Neutrophil (primary cell): Measurements from ENCODE around the gene NXPE3.

Source experiments
- H3K27ac ChIP-seq: fragments of 200-600 bp; sonication (generic); 2 replicates; pipeline ENCODE4 v1.5.1; 2016; ENCODE audit warnings: mild to moderate bottlenecking, moderate library complexity
- H3K27me3 ChIP-seq: fragments of 200-600 bp; sonication (generic); 2 replicates; pipeline ENCODE4 v1.6.0; 2016; ENCODE audit warnings: mild to moderate bottlenecking
- H3K36me3 ChIP-seq: fragments of 200-600 bp; sonication (generic); 2 replicates; pipeline ENCODE4 v1.5.1; 2017
- H3K4me1 ChIP-seq, 2 experiments: fragments of 200-600 bp in 1 of 2; sonication (generic) in 1 of 2; 1 replicate in 1 of 2; 2 replicates in 1 of 2; pipeline versions ENCODE4 v1.5.1 to v1.6.1; 2013 to 2016; ENCODE audit warnings: low read depth in 1 of 2, low read length in 1 of 2, mild to moderate bottlenecking in 1 of 2, moderate library complexity in 1 of 2; ENCODE audit not compliant: control insufficient read depth in 1 of 2, insufficient read depth in 1 of 2
- H3K4me3 ChIP-seq, 2 experiments: fragments of 200-600 bp in 1 of 2; sonication (generic) in 1 of 2; 1 replicate in 1 of 2; 2 replicates in 1 of 2; pipeline ENCODE4 v1.5.1; 2013 to 2016; ENCODE audit warnings: low read depth in 1 of 2, low read length in 1 of 2, mild to moderate bottlenecking in 1 of 2, moderate library complexity in 1 of 2
- H3K9me3 ChIP-seq: fragments of 200-600 bp; sonication (generic); 2 replicates; pipeline ENCODE4 v1.5.1; 2016
- TF ChIP-seq, protein P1 (sequence below): fragments of 200-600 bp; sonication (generic); IDR thresholded peaks from 2 replicates; pipeline ENCODE4 v1.5.1; 2016; ENCODE audit warnings: antibody characterized with exemption

The NXPE3 gene

DNA sequence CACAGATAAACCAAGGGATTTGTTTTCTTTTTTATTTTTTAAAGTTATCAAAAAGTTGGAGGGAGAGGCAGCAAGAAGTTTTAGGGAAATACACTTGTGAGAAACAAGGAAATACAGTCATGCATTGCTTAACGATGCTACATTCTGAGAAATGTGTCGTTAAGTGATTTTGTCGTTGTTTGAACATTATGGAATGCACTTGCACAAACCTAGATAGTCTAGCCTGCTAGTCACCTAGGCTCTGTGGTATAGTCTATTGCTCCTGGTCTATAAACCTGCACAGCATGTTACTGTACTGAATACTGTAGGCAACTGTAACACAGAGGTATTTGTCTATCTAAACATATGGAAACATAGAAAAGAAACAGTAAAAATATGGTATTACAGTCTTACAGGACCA is 68.3 kb downstream of the NXPE3 start:
- H3K36me3 ChIP-seq = peaks cover 6% of the 10 kb centered on the region
- peak overlapping the region; percentile 90 to 97 for H3K4me3 ChIP-seq
- no peaks in the 10 kb centered on the region for H3K9me3 ChIP-seq
- H3K27me3 ChIP-seq = no peaks in the 10 kb centered on the region
- peaks cover 58 to 59% of the 10 kb centered on the region in 2 experiments for H3K4me1 ChIP-seq
- H3K27ac ChIP-seq = peak overlapping the region; percentile 96
- TF ChIP-seq, protein P1, sequence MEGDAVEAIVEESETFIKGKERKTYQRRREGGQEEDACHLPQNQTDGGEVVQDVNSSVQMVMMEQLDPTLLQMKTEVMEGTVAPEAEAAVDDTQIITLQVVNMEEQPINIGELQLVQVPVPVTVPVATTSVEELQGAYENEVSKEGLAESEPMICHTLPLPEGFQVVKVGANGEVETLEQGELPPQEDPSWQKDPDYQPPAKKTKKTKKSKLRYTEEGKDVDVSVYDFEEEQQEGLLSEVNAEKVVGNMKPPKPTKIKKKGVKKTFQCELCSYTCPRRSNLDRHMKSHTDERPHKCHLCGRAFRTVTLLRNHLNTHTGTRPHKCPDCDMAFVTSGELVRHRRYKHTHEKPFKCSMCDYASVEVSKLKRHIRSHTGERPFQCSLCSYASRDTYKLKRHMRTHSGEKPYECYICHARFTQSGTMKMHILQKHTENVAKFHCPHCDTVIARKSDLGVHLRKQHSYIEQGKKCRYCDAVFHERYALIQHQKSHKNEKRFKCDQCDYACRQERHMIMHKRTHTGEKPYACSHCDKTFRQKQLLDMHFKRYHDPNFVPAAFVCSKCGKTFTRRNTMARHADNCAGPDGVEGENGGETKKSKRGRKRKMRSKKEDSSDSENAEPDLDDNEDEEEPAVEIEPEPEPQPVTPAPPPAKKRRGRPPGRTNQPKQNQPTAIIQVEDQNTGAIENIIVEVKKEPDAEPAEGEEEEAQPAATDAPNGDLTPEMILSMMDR = no peak

DNA sequence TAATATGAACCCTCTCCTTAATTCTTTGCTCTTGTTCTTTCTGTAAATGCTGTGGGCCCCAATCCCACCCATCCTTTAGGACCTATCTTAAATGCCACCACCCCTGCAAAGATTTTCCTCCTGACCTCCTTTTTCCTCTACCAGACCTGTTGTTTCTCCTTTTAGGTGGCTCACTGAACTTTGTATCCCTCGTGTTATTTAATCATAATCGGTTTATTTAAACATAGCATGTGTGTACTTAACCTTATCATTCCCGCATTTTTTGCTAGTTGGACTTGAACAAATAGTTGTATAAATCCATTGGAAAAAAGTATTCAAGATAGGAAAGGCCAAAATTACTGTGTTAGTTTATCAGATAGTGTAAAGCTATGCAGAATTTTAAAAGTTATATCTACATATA is 69.3 kb downstream of the NXPE3 start:
- Histone ChIP-seq H3K27ac (peak overlapping the region; percentile 96), H3K36me3 (peaks cover 16% of the 10 kb centered on the region), H3K4me1 (peaks cover 58 to 61% of the 10 kb centered on the region in 2 experiments), H3K4me3 (peak overlapping the region; percentile 90 to 97), H3K9me3 (no peaks in the 10 kb centered on the region), H3K27me3 (no peaks in the 10 kb centered on the region)
- TF ChIP-seq, protein P1 = no peak

DNA sequence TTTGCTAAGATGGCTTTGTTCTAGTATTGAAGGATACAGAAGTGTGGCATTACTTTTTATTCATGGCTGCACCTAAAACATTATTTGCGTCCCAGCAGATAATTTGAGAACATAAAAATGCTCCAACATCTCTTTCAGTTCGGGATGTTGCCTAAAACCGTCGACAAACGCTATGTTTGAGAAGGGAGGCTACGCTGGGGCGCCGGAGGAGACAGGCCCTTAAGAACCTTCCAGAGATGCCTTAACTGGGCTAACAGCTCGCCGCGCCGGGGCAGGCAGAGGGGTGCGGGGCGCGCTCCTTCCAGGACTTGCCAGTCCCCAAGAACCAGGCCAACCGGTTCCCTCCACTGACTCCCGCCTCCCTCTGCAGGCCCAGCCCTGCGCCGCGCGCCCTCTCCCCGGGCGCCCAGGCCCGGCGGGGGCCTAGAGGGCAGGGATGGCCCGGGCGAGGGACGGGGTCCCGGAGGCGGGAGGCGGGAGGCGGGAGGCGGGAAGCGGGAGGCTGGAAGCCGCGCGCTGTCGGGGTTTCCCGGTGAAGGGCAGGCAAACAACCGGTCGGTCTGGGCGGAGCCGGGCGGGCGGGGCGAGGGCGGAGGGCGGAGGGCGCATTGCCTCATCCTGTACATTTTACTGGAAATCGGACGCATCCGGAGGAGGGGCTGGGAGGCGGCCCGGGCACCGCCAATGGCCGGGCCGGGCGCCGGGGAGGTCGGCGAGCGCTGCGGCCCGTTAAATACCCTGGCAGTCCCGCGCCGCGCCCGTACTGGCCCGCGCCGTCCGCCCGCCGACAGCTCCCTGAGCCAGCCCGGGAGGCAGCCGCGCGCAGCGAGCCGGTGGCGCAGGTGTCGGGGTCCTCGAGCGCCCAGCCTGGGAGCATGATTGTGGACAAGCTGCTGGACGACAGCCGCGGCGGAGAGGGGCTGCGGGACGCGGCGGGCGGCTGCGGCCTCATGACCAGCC is 70.0 kb downstream of the NXPE3 start, which contains the start of gene NFKBIZ:
Gene NFKBIZ, plus strand, starts transcription at position 761 of the 960 bp plus-strand sequence. Its CDS starts 115 bp downstream, at position 876.
- Histone ChIP-seq H3K9me3 (no peaks in the 10 kb centered on the region), H3K36me3 (peaks cover 23% of the 10 kb centered on the region), H3K27me3 (no peaks in the 10 kb centered on the region), H3K27ac (peak within 1 kb of the TSS; percentile 96), H3K4me1 (peaks cover 60 to 61% of the 10 kb centered on the region in 2 experiments), H3K4me3 (peak within 1 kb of the TSS; percentile 90 to 97)
- TF ChIP-seq, protein P1 = peak; percentile 44

DNA sequence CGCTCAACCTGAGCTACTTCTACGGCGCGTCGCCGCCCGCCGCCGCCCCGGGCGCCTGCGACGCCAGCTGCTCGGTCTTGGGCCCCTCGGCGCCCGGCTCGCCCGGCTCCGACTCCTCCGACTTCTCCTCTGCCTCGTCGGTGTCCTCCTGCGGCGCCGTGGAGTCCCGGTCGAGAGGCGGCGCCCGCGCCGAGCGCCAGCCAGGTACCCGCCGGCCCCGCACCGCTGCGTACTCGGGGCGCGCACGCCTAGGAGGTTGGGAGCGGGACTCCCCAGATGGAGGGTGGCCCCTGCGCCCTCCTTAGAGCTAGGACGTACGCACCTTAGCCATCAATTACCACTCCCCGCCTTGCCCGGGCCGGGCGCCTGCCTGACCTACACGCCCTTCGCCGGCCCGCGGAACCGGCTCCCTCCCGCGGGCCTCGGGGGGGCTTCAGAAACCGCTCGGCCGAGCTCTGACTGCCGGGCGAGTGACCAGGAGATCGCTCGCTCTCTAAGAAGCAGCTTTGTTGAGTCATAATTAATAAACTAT is 70.8 kb downstream of the NXPE3 start:
- Histone ChIP-seq H3K36me3 (peaks cover 31% of the 10 kb centered on the region), H3K27me3 (no peaks in the 10 kb centered on the region), H3K4me3 (peak overlapping the region; percentile 90 to 97), H3K27ac (peak overlapping the region; percentile 96), H3K9me3 (no peaks in the 10 kb centered on the region), H3K4me1 (peaks cover 56 to 60% of the 10 kb centered on the region in 2 experiments)
- TF ChIP-seq, protein P1 = peak; percentile 1

DNA sequence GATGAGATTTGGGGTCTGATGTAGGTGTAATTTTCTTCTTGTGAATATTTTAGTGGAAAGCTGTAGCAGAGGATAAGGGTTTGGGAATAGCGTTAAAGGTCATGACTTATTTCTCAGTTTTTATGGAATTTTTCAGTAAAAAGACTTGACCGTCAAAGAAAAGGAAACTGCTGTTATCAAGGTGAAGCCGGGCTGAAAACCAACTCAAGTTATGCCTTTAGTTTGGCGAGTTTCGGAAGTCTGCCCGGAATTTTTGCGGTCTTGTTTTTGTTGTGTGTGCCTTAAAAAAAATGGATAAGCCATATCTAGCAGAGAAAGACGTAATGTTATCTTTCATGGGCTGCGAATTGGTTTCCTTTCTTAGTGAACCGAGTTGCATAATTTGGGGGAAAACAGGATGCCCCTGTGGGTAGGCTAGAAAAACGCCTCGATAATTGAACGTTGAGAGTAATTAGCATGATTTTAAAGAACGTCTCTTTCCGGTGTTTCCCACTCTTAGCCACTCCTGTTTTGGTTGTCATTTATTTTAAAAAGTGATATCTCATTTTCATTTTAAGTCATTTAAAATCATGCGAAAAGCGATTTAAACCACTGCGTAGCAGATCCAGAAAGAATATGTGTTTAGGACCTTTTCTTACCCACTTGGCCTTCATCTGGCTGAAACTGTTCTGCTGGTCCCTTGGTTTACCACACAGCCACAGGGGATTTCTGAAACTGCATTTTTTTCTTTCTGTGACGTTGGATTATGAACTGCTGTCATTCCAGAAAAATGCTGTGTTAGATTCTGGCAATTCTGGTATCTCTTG is 71.4 kb downstream of the NXPE3 start:
- Histone ChIP-seq H3K4me3 (peak overlapping the region; percentile 90 to 97), H3K4me1 (peaks cover 56 to 60% of the 10 kb centered on the region in 2 experiments)

More for the DNA sequence above, 71.4 kb downstream of the NXPE3 start:
- TF ChIP-seq, protein P1 = no peak
- H3K36me3 ChIP-seq = peaks cover 37% of the 10 kb centered on the region
- peak overlapping the region; percentile 96 for H3K27ac ChIP-seq
- no peaks in the 10 kb centered on the region for H3K27me3 ChIP-seq
- no peaks in the 10 kb centered on the region for H3K9me3 ChIP-seq
